Measurements from ENCODE around the gene B9D1. TPM values are rescaled to one million over a fixed set of nuclear protein-coding genes. Genes with fewer than 3 reads are reported as not detected.

B9D1 gene
- total RNA-seq, 1 donor from 2014 or later: 3.1 TPM

DNA sequence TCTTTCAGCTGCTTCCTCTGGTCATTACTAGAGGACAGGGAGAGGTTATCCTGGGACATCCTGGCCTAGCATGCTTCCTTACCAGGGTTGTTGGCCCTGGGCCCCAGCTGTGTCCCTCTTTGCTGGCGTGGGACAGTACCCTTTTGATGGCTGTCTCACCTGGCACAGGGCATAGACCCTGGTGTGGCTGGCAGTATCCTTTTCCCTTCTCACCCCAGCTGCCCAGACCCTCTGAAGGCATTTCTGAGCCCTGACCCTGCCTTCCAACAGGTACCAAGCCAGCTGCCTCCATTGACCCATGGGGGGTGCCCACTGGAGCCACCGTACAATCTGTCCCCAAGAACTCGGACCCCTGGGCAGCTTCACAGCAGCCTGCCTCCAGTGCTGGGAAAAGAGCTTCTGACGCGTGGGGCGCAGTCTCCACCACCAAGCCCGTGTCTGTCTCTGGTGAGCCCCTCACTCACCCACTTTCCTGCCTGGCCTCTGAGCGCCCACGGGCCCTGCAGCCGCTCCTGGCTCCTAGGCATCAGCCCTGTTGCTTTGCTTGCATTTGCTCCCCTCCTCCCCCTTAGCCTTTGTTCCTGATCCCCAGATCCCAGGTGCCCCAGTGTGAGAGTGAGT is 34.0 kb downstream of the B9D1 start:
- Histone ChIP-seq H3K4me1 (ENCODE audit: control insufficient read depth in 3 of 3, insufficient read depth in 3 of 3, low read length in 3 of 3) (peaks cover 0 to 7% (median 4%) of the 10 kb centered on the region in 3 donors), H3K27ac (ENCODE audit: low read depth, low read length) (no peak overlapping the region), H3K36me3 (ENCODE audit: control insufficient read depth in 3 of 3, insufficient read depth in 3 of 3, low read length in 3 of 3) (peaks cover 9 to 24% (median 22%) of the 10 kb centered on the region in 3 donors), H3K4me3 (ENCODE audit: low read length in 3 of 3) (no peak overlapping the region), H3K9ac (ENCODE audit: low read depth in 1 of 3, low read length in 3 of 3) (peak overlapping the region in 1 of 3 donors; percentile 20), H3K9me3 (ENCODE audit: control insufficient read depth in 3 of 3, low read length in 3 of 3) (no peaks in the 10 kb centered on the region), H3K27me3 (ENCODE audit: control insufficient read depth in 3 of 3, insufficient read depth in 3 of 3, low read length in 3 of 3) (no peaks in the 10 kb centered on the region)

DNA sequence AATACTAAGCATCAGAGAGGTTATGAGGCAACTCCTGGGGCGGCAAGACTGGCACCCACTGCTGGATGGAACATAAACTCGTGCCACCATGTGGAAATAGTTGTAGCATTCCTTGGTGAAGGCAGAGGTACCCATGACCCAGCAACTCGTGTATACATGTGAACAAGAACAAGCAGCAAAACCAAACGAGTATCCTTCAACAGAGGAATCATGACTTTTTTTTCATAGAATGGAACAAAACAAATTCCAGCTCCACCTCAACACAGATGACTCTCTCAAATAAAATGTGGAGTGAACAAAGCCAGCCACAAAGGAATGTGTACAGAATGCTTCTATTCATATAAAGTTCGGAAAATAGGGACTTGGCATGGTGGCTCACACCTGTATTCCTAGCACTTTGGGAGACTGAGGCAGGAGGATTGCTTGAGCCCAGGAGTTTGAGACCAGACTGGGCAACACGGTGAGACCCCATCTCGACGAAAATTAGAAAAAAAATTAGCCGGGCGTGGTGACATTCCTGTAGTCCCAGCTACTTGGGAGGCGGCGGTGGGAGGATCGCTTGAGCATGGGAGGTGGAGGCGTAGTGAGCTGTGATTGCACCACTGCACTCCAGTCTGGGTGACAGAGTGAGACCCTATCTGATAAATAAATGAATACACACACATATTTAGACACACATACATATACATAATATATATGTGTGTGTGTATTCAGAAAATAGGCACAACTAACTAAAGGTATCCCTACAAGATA is 35.3 kb downstream of the B9D1 start:
- Histone ChIP-seq H3K4me1 (ENCODE audit: control insufficient read depth in 3 of 3, insufficient read depth in 3 of 3, low read length in 3 of 3) (peaks cover 0 to 7% (median 4%) of the 10 kb centered on the region in 3 donors), H3K9me3 (ENCODE audit: control insufficient read depth in 3 of 3, low read length in 3 of 3) (no peaks in the 10 kb centered on the region), H3K27me3 (ENCODE audit: control insufficient read depth in 3 of 3, insufficient read depth in 3 of 3, low read length in 3 of 3) (no peaks in the 10 kb centered on the region), H3K36me3 (ENCODE audit: control insufficient read depth in 3 of 3, insufficient read depth in 3 of 3, low read length in 3 of 3) (peaks cover 9 to 25% (median 18%) of the 10 kb centered on the region in 3 donors), H3K27ac (ENCODE audit: low read depth, low read length) (no peak overlapping the region), H3K9ac (ENCODE audit: low read depth in 1 of 3, low read length in 3 of 3) (no peak overlapping the region), H3K4me3 (ENCODE audit: low read length in 3 of 3) (no peak overlapping the region)

DNA sequence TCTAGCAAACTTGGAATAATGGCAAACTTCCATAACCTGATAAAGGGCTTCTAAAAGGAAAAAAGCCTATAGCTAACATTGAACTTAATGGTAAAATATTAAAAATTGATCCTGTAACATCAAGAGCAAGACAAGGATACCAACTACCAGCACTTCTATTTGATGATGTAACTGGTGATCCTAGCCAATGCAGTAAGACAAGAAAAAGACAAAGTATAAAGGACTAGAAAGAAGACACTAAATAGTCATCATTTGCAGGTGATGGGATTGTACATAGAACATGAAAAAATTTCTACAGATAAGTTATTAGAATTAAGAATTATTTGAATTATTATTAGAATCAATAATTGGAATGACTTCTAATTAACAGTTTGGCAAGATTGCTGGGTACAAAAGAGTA is 37.0 kb downstream of the B9D1 start:
- no peak overlapping the region for H3K27ac ChIP-seq (ENCODE audit: low read depth, low read length)
- peaks cover 9 to 22% (median 15%) of the 10 kb centered on the region in 3 donors for H3K36me3 ChIP-seq (ENCODE audit: control insufficient read depth in 3 of 3, insufficient read depth in 3 of 3, low read length in 3 of 3)
- H3K4me3 ChIP-seq (ENCODE audit: low read length in 3 of 3): peak overlapping the region in 1 of 3 donors; percentile 2
- peaks cover 0 to 7% (median 4%) of the 10 kb centered on the region in 3 donors for H3K4me1 ChIP-seq (ENCODE audit: control insufficient read depth in 3 of 3, insufficient read depth in 3 of 3, low read length in 3 of 3)
- no peak overlapping the region for H3K9ac ChIP-seq (ENCODE audit: low read depth in 1 of 3, low read length in 3 of 3)
- H3K9me3 ChIP-seq (ENCODE audit: control insufficient read depth in 3 of 3, low read length in 3 of 3): no peaks in the 10 kb centered on the region
- no peaks in the 10 kb centered on the region for H3K27me3 ChIP-seq (ENCODE audit: control insufficient read depth in 3 of 3, insufficient read depth in 3 of 3, low read length in 3 of 3)

DNA sequence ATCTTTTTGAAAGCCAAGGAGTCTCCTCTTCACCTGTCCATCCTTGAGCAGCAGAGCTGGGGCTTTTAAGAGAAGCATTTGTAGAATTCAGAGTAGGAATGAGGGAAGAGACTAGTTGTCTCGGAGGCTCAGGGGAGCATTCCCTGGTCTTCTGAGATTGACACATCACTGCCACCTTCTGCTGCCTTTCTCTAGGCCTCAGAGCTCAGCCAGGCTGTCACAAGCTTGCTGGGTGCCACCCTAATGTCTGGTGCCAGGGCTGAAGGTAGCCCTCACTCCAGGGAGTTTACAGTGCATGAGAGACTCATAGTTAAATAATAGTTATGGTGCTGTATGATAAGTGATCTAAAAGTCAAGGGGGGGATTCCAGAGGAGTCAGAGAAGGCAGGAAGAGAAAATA is 39.7 kb downstream of the B9D1 start:
- H3K27me3 ChIP-seq (ENCODE audit: control insufficient read depth in 3 of 3, insufficient read depth in 3 of 3, low read length in 3 of 3): no peaks in the 10 kb centered on the region
- peaks cover 4 to 11% (median 4%) of the 10 kb centered on the region in 3 donors for H3K36me3 ChIP-seq (ENCODE audit: control insufficient read depth in 3 of 3, insufficient read depth in 3 of 3, low read length in 3 of 3)
- peaks cover 0 to under 1% (median 0%) of the 10 kb centered on the region in 3 donors for H3K4me1 ChIP-seq (ENCODE audit: control insufficient read depth in 3 of 3, insufficient read depth in 3 of 3, low read length in 3 of 3)
- H3K9ac ChIP-seq (ENCODE audit: low read depth in 1 of 3, low read length in 3 of 3): no peak overlapping the region
- no peak overlapping the region for H3K27ac ChIP-seq (ENCODE audit: low read depth, low read length)
- H3K4me3 ChIP-seq (ENCODE audit: low read length in 3 of 3): no peak overlapping the region
- H3K9me3 ChIP-seq (ENCODE audit: control insufficient read depth in 3 of 3, low read length in 3 of 3): no peaks in the 10 kb centered on the region

DNA sequence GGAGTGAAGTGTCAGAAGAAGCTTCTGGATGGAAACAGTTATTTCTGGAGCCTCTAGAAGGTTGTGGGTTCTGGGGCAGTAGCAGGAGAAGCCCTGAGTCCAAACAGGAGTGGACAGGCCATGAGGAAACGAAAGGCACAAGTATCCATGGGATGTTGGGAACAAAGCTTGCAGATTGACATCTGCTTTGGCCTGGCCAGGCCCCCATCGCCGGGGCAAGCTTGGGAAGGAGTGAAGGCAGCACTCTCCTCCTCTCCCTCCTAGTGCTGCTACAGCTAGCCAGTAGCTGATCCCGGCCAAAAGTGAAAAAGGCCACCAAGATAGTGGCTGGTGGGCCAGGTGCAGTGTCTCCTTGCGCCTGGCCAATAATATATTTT is 40.4 kb downstream of the B9D1 start:
- H3K9ac ChIP-seq (ENCODE audit: low read depth in 1 of 3, low read length in 3 of 3): no peak overlapping the region
- H3K27me3 ChIP-seq (ENCODE audit: control insufficient read depth in 3 of 3, insufficient read depth in 3 of 3, low read length in 3 of 3): no peaks in the 10 kb centered on the region
- no peak overlapping the region for H3K4me3 ChIP-seq (ENCODE audit: low read length in 3 of 3)
- peaks cover 6 to 8% (median 7%) of the 10 kb centered on the region in 3 donors for H3K4me1 ChIP-seq (ENCODE audit: control insufficient read depth in 3 of 3, insufficient read depth in 3 of 3, low read length in 3 of 3)
- H3K36me3 ChIP-seq (ENCODE audit: control insufficient read depth in 3 of 3, insufficient read depth in 3 of 3, low read length in 3 of 3): peaks cover 4 to 13% (median 4%) of the 10 kb centered on the region in 3 donors
- no peaks in the 10 kb centered on the region for H3K9me3 ChIP-seq (ENCODE audit: control insufficient read depth in 3 of 3, low read length in 3 of 3)
- H3K27ac ChIP-seq (ENCODE audit: low read depth, low read length): no peak overlapping the region

DNA sequence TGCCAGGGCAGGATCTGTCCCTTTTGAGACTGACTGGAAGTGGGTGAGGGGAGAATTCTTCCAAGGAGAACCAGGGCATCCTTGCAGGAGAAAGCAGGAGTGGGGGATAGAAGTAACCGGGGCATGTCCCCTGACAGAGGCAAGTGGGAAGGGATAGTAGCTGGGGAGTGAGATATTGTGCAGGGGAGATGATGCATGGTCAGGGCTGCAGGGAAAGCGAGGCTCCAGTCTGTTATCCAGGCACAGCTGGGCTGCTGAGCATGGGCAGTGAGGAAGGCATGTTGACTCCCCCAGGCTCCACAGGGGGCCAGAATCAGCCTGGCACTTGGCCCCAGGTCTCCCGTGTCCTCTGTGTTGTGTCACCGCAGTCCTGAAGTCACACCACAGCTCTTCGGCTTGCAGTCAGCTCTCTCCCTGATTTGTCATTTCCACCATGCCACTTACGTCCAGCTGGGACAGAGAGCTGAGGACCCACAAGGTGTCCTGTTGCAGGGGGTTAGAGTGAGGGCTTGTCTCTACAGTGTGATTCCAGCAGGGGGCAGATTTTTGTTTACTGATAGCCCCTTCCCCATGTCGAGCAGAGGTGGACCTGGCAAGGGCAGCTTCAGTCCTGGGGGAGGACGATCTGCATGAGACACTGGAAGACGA is 40.9 kb downstream of the B9D1 start:
- Histone ChIP-seq H3K4me3 (ENCODE audit: low read length in 3 of 3) (no peak overlapping the region), H3K36me3 (ENCODE audit: control insufficient read depth in 3 of 3, insufficient read depth in 3 of 3, low read length in 3 of 3) (peaks cover 4 to 11% (median 4%) of the 10 kb centered on the region in 3 donors), H3K4me1 (ENCODE audit: control insufficient read depth in 3 of 3, insufficient read depth in 3 of 3, low read length in 3 of 3) (peaks cover 11 to 13% (median 12%) of the 10 kb centered on the region in 3 donors), H3K27ac (ENCODE audit: low read depth, low read length) (no peak overlapping the region), H3K27me3 (ENCODE audit: control insufficient read depth in 3 of 3, insufficient read depth in 3 of 3, low read length in 3 of 3) (no peaks in the 10 kb centered on the region), H3K9me3 (ENCODE audit: control insufficient read depth in 3 of 3, low read length in 3 of 3) (no peaks in the 10 kb centered on the region), H3K9ac (ENCODE audit: low read depth in 1 of 3, low read length in 3 of 3) (no peak overlapping the region)

DNA sequence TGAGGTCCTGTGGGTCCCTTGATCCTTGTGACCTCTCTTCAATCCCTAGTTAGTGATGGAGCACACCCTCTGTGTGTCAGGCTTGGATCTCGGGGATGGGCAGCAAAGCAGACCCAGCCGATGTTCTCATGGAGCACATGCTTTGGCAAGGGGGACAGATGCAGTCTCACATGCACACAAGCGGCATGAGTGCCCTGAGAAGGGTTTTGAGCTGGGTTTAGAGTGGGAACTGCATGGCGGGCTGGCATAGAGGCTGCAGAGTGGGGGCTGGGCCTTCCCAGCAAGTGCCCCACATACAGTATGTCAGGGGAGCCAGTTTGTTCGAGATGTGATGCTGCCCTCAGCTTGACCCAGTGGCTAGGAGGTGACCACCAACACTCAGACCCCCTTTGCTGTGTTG is 41.6 kb downstream of the B9D1 start:
- H3K4me1 ChIP-seq (ENCODE audit: control insufficient read depth in 3 of 3, insufficient read depth in 3 of 3, low read length in 3 of 3): peaks cover 12 to 14% (median 13%) of the 10 kb centered on the region in 3 donors
- H3K27ac ChIP-seq (ENCODE audit: low read depth, low read length): no peak overlapping the region
- peaks cover 4 to 11% (median 4%) of the 10 kb centered on the region in 3 donors for H3K36me3 ChIP-seq (ENCODE audit: control insufficient read depth in 3 of 3, insufficient read depth in 3 of 3, low read length in 3 of 3)
- H3K4me3 ChIP-seq (ENCODE audit: low read length in 3 of 3): no peak overlapping the region
- no peaks in the 10 kb centered on the region for H3K9me3 ChIP-seq (ENCODE audit: control insufficient read depth in 3 of 3, low read length in 3 of 3)
- no peak overlapping the region for H3K9ac ChIP-seq (ENCODE audit: low read depth in 1 of 3, low read length in 3 of 3)
- no peaks in the 10 kb centered on the region for H3K27me3 ChIP-seq (ENCODE audit: control insufficient read depth in 3 of 3, insufficient read depth in 3 of 3, low read length in 3 of 3)

DNA sequence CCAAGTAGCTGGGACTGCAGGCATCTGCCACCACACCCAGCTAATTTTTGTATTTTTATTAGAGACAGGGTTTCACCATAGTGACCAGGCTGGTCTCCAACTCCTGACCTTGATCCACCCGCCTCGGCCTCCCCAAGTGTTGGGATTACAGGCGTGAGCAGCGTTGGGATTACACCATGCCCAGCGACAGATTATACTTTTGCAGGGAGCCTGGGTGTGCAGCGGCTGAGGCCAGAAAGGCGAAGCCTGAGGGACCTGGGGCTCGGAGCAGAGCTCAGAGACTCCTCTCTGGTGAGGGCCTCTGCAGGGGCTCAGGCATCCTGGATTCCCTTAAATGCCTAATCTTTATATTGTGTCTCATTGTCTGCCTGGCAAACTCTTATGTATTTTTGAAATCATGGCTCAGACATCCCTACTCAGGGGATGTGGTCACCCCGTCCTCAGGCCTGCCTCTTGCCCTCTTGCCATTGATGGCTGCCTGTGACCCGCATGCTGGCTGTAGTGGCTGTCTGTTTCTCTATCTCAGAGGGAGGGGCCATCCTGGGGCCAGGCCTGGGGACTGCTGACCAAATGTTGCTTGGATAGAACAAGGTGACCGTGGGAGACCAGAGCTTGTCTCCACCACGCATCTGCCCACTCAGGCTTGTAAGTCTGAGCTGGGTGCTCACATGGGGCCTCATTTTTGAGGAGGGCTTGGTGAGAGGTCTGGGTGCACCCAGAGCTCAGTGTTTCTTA is 42.6 kb downstream of the B9D1 start:
- peaks cover 12 to 14% (median 13%) of the 10 kb centered on the region in 3 donors for H3K4me1 ChIP-seq (ENCODE audit: control insufficient read depth in 3 of 3, insufficient read depth in 3 of 3, low read length in 3 of 3)
- no peak overlapping the region for H3K9ac ChIP-seq (ENCODE audit: low read depth in 1 of 3, low read length in 3 of 3)
- no peaks in the 10 kb centered on the region for H3K9me3 ChIP-seq (ENCODE audit: control insufficient read depth in 3 of 3, low read length in 3 of 3)
- no peak overlapping the region for H3K27ac ChIP-seq (ENCODE audit: low read depth, low read length)
- no peaks in the 10 kb centered on the region for H3K27me3 ChIP-seq (ENCODE audit: control insufficient read depth in 3 of 3, insufficient read depth in 3 of 3, low read length in 3 of 3)
- H3K36me3 ChIP-seq (ENCODE audit: control insufficient read depth in 3 of 3, insufficient read depth in 3 of 3, low read length in 3 of 3): peaks cover 4 to 14% (median 6%) of the 10 kb centered on the region in 3 donors
- H3K4me3 ChIP-seq (ENCODE audit: low read length in 3 of 3): no peak overlapping the region

DNA sequence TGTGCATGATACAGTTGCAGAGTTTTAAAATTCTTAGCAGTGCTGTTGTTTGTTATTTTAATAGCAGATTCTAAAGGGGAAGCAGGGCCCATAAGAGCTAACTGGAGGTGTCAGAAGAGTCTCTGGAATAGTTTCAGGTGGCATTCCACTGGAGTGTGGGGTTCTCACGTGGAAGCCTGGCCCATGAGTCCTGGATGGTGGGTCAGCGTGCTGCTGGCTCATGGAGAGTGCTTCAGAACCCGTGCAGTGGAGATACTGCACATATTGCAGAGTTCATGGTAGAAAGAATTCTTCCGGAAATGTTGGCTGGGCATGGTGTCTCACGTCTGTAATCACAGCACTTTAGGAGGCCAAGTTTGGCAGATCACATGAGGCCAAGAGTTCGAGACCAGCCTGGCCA is 43.9 kb downstream of the B9D1 start:
- Histone ChIP-seq H3K4me3 (ENCODE audit: low read length in 3 of 3) (no peak overlapping the region), H3K4me1 (ENCODE audit: control insufficient read depth in 3 of 3, insufficient read depth in 3 of 3, low read length in 3 of 3) (peaks cover 19 to 22% (median 19%) of the 10 kb centered on the region in 3 donors)

More for the DNA sequence above, 43.9 kb downstream of the B9D1 start:
- Histone ChIP-seq H3K9ac (ENCODE audit: low read depth in 1 of 3, low read length in 3 of 3) (no peak overlapping the region), H3K27me3 (ENCODE audit: control insufficient read depth in 3 of 3, insufficient read depth in 3 of 3, low read length in 3 of 3) (no peaks in the 10 kb centered on the region), H3K27ac (ENCODE audit: low read depth, low read length) (no peak overlapping the region), H3K36me3 (ENCODE audit: control insufficient read depth in 3 of 3, insufficient read depth in 3 of 3, low read length in 3 of 3) (peaks cover 6 to 21% (median 6%) of the 10 kb centered on the region in 3 donors), H3K9me3 (ENCODE audit: control insufficient read depth in 3 of 3, low read length in 3 of 3) (no peaks in the 10 kb centered on the region)

Data from skeletal muscle tissue (tissue), 4 donors.